SH-SY5Y (cell line): ENCODE measurements around the gene HTR1D.

ENCODE experiments used
- GATA2 ChIP-seq: IDR thresholded peaks from 2 replicates; pipeline ENCODE4 v1.6.1; 2011; ENCODE audit warnings: mild to moderate bottlenecking, low read depth, low read length
- GATA3 ChIP-seq: IDR thresholded peaks from 2 replicates; pipeline ENCODE4 v1.6.1; 2011; ENCODE audit warnings: low read depth, mild to moderate bottlenecking, low read length, moderate library complexity

DNA sequence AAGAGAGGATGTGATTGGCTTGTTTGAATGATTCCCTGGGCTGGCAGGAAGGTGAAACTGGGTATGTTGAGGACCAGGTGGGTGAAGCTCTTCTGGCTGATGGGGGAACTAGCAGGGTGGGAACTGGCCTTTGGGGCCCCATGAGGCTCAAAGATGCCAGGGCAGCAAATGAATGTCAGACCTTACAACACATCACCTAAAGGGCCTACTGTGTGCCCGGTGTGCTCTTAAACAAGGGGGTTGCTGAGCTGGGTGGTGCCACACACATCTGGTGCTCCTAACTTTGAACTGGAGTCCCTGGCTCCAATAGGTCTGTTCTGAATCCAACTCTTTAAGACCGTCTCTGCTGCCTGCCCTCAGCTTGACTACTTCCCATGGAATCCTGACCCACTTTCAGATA lies 21.3 kb upstream of the HTR1D start:
- no peak for TF ChIP-seq GATA2
- no peak for TF ChIP-seq GATA3
